GM18499 (cell line): ENCODE measurements around the gene NRK.
"Not testable (repeated sequence)": the region's sequence is repeated elsewhere in the genome, so short reads cannot be mapped to it uniquely, and the experiment has no call there.

Source experiments
- ATAC-seq: cut with Tn5 transposase; IDR thresholded peaks from one replicate; pipeline ENCODE4 v1.9.1; 2021; ENCODE audit warnings: moderate number of reproducible peaks; ENCODE audit not compliant: insufficient read depth, unreplicated experiment

NRK gene

DNA sequence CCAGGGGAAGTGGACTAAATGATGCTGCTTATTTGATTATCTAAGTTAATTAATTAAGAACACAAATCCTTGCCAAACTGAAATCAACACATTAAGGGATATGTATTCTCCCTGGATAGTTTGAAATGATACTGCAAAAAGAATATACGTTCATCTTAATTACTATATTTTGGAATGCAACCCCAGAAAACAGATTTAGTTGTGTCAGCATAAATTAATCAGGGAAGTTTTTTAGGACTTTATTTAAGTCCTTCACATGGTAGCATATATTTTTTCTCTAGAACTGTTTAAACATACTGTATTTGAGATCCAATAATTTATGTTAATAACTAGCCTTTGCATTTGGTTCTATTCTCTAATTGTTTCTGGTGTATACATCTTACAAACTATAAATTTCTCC is 52.5 kb downstream of the NRK start:
- no peak for ATAC-seq

- no peak for ATAC-seq
These were observed 54.3 kb downstream of the NRK start for GRCh38 chrX:105876658-105877057.

- no peak for ATAC-seq
These were observed 58.2 kb downstream of the NRK start for GRCh38 chrX:105880491-105880890.

DNA sequence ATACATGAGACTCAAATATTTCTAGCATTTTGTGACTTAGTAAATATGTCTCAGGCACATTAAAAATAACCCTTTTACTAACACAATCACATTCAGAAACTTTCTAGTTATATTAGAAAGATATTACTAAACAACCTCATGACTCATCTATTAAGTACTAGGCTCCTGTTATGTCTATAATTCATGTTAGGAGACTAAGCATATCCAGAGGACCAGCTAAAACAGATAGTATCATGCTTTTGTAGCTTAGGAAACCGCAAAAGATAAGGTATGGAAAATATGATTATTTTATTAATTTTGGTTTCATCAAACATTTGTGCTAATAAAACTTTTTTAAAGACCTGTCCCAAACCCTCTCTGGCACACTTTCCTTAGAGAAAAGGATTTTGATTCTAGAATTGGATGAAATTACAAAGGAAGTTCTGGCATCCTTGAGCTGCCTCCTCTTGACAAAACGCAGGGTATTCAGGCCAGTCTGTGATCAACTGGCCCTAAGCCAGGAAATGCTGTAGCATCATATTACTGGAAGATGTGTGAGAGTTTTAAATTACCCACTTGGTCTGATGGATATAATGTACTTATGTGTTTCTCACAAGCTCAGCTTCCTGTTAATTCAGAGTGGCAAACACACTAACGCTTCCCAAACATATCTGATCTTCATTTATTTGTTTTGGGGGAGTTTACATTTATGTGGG is 60.4 kb downstream of the NRK start:
- ATAC-seq: no peak

GRCh38 chrX:105894721-105895120 is 72.4 kb downstream of the NRK start:
- no peak for ATAC-seq

DNA sequence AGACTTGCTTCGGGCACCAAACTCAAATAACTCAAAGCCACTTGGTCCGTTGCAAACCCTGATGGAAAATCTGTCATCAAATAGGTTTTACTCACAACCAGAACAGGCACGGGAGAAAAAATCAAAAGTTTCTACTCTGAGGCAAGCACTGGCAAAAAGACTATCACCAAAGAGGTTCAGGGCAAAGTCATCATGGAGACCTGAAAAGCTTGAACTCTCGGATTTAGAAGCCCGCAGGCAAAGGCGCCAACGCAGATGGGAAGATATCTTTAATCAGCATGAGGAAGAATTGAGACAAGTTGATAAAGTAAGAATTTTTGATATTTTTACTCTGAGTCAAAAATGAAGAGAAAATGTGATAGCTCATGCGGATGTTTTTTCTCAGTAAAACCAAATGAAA is 87.2 kb downstream of the NRK start:
- ATAC-seq: no peak

DNA sequence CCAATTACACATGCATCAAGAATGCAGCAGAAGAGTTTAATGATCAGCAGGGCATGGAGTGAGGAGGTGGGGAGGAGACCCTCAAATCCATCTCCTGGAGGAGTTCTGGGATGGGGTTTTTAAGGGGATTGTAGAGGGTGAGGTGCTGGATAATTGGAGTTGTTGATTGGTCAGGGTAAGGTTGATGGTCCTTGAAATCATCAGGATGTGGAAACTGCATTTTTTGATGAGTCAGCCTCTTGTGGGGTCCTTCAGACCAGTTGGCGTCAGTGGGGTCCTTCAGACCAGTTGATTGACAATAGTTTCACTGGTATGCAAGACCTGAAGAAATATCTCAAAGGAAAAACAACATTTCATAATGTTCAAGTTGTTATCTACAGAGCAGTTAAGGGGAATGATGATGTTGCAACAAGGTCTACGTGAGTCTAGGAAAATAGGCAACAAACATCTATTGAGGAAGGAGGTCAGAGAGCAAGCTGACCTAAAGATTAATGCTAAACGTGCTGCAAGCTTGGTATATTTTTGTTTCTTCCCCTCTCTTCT is 88.3 kb downstream of the NRK start:
- ATAC-seq: no peak

- ATAC-seq: no peak
These were observed 122.9 kb downstream of the NRK start for GRCh38 chrX:105945266-105945665.

- no peak for ATAC-seq
These were observed 147.1 kb downstream of the NRK start for GRCh38 chrX:105969487-105969886.

- no peak for ATAC-seq
These were observed 150.5 kb downstream of the NRK start for GRCh38 chrX:105972690-105973386.

DNA sequence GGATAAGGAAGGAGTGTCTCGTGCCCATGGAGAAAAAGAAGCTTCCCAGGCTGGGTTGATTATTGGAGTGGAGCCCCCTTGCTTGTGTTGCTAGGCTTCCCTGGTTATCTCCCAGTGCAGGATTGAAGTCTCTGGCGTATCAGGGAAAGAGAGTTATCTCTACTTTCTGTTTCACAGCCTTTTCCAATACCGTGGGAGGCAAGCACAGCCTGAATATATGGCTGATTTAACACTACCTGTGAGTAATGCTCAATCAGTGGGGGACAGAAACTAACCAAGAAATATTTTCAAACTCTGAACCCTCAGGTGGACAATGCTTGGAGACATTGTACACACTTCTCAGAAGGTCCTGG is 151.0 kb downstream of the NRK start:
- ATAC-seq: no peak

GRCh38 chrX:105975382-105975781 is 153.0 kb downstream of the NRK start:
- no peak for ATAC-seq

DNA sequence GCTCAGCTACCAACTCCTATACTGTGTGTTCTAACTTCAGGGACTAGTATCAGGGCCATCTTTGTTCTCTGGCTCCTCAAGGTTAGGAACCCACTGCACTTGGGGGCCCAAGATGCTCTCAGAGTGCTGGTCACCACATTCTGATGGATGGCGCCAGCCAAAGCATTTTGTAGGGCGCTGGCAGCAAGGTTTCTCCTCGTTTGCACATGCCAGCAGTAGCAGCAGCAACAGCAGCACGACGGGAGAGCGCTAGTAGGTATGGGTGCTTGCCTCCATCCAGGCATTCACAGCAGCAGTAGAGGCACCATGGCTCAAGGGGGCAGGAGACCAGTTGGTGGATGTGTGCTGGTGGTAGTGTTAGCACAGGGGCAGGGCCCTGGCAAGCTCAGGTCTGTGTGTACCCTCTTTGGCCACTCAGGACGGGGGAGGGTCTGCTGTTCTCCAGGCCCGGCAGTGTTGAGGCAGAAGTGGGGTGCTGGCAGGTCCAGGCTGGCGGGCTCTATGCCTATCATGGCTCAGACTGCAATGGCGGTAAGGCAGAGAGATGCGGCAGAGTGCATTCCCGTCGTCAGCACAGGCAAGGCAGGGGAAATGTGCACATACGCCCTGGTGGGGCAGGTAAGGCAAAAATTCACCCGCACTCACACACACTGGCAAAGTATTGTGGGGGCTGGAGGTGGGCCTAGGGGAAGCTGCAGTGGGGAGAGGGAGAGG is 159.6 kb downstream of the NRK start:
- ATAC-seq: no peak

DNA sequence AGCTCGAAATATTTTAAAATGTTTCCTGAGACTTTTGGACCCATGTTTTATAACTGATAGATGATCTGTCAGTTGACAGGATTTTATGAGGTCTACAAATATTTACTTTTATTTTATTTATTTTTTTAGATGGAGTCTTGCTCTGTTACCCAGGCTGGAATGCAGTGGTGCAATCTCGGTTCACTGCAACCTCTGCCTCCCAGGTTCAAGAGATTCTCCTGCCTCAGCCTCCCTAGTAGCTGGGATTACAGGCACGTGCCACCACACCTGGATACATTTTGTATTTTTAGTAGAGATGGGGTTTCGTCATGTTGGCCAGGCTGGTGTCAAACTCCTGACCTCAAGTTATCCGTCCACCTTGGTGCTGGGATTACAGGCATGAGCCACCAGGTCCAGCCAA is 166.1 kb downstream of the NRK start:
- ATAC-seq: not testable (repeated sequence)

GRCh38 chrX:105999294-105999693 is 177.0 kb downstream of the NRK start:
- ATAC-seq: no peak

- no peak for ATAC-seq
These were observed 177.9 kb downstream of the NRK start for GRCh38 chrX:106000203-106000602.

DNA sequence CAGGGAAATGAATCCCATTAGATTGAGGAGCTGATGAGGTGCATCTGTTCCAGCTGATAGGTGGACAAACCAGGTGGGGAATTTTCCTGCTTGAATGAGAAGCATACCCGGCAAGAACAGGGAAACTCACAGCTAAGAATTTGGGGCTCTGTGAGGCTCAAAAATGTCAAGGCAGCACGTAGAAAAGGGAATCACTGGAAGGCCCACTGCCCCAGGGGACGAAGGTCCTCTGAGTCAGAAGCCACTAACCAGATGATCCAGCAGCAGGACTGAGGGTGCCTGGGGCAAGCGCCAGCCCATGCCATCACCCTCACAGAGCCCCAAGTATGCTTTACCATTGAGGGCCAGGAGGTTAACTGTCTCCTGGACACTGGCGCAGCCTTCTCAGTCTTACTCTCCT is 178.3 kb downstream of the NRK start:
- ATAC-seq: not testable (repeated sequence)

- no peak for ATAC-seq
These were observed 183.3 kb downstream of the NRK start for GRCh38 chrX:106005684-106006083.

- no peak for ATAC-seq
These were observed 185.5 kb downstream of the NRK start for GRCh38 chrX:106007815-106008214.
